ENCODE results near the gene PPIF. TPM values are rescaled to one million over a fixed set of nuclear protein-coding genes. Genes with fewer than 3 reads are reported as not detected.
A peak's percentile ranks its signal among the peaks of the same experiment; 100 is the strongest.

Gene PPIF
- total RNA-seq, 6 experiments from 2014 or later = 53.7 to 106 (median 90.1) TPM

DNA sequence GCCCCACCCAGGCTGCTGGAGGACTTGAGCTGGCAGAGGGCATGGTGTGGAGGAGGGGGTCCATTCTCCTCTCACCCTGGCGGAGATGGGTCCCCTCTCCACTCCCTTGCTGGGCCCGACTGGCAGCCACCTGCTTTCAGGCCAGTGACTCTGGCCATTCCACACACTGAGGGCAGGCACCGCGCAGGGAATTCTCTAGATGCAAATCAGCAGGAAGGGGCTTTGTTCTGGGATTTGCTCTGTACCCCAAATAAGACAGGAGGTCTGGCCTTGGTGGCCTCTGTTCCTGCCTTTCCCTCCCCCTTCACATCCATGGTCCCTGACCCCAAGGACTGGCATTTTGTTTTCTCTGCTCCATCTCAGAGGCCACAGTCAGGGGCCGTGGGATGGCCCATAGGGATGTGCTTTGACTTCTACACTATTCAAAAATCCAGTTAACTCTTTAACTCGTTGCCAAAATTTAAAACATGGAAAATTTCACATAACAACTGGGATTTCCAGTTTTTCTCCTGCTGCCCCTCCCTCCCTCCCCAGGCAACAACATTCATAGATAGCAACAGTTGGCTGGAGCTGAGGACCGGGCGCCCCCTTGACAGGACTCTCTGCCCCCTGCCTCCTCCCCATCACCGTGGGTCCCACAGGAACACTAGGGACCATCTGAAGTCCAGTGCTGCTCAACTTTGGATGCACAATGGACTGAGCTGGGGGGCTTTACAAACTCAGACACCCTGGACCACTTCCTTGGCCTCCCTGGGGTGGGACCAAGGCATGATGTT is 33.9 kb downstream of the PPIF start:
- Histone ChIP-seq H3K27me3 (no peaks in the 10 kb centered on the region), H3K4me1 (peaks cover 0 to 42% (median 17%) of the 10 kb centered on the region in 4 donors), H3K36me3 (peaks cover 0 to 2% (median 0%) of the 10 kb centered on the region in 4 donors), H3K27ac (peak overlapping the region; percentile 82 to 94 (median 89)), H3K9me3 (no peaks in the 10 kb centered on the region), H3K4me3 (no peak overlapping the region)
- peak in 3 of 4 donors; percentile 0 to 5 (median 2) for ATAC-seq
- intact Hi-C loops (cut with DNase I) = no loop called here
- whole genome bisulfite sequencing (ENCODE audit: insufficient coverage, low coverage, low lambda C conversion rate, missing lambda C conversion rate) = 54% methylated on average over 4 of the region's 9 CpGs
- DNase-seq = peak in 1 of 3 donors; percentile 31
- TF ChIP-seq, protein P1, sequence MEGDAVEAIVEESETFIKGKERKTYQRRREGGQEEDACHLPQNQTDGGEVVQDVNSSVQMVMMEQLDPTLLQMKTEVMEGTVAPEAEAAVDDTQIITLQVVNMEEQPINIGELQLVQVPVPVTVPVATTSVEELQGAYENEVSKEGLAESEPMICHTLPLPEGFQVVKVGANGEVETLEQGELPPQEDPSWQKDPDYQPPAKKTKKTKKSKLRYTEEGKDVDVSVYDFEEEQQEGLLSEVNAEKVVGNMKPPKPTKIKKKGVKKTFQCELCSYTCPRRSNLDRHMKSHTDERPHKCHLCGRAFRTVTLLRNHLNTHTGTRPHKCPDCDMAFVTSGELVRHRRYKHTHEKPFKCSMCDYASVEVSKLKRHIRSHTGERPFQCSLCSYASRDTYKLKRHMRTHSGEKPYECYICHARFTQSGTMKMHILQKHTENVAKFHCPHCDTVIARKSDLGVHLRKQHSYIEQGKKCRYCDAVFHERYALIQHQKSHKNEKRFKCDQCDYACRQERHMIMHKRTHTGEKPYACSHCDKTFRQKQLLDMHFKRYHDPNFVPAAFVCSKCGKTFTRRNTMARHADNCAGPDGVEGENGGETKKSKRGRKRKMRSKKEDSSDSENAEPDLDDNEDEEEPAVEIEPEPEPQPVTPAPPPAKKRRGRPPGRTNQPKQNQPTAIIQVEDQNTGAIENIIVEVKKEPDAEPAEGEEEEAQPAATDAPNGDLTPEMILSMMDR (IDR thresholded peaks at IDR 0.05) = no peak
- no peak for TF ChIP-seq POLR2A (IDR thresholded peaks at IDR 0.05)

DNA sequence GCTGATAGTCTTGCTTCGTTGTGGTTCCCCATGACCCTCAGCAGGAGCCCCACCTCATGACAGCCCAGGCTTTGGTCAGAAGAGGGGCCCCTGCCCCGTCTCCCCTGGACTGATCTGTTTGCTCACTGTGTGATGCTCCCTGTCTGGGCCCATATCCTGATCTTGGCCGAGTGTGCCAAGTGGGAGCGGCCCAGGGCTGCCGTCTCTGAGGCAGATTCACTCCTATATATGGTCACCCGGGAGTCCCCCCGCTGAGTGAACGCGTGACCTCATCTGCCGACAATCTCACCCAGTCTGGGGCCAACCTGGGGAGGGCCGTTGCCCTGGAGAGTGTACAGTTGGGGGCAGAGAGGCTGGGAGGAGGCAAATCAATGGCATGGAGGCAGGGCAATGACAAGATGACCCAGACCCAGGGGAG is 34.5 kb downstream of the PPIF start:
- intact Hi-C loops (cut with DNase I) = no loop called here
- TF ChIP-seq, protein P1 (IDR thresholded peaks at IDR 0.05) = no peak
- peak; percentile 48 for TF ChIP-seq POLR2A (IDR thresholded peaks at IDR 0.05)
- DNase-seq (peak in 2 of 3 donors; percentile 83 to 88), ATAC-seq (peak; percentile 18 to 61 (median 38))
- Histone ChIP-seq H3K9me3 (no peaks in the 10 kb centered on the region), H3K36me3 (peaks cover 0 to 2% (median 0%) of the 10 kb centered on the region in 4 donors), H3K27me3 (no peaks in the 10 kb centered on the region), H3K4me1 (peaks cover 0 to 42% (median 17%) of the 10 kb centered on the region in 4 donors), H3K4me3 (no peak overlapping the region), H3K27ac (peak overlapping the region; percentile 82 to 94 (median 89))
- WGBS (ENCODE audit: insufficient coverage, low coverage, low lambda C conversion rate, missing lambda C conversion rate) = 7% methylated on average over 5 of the region's 11 CpGs

DNA sequence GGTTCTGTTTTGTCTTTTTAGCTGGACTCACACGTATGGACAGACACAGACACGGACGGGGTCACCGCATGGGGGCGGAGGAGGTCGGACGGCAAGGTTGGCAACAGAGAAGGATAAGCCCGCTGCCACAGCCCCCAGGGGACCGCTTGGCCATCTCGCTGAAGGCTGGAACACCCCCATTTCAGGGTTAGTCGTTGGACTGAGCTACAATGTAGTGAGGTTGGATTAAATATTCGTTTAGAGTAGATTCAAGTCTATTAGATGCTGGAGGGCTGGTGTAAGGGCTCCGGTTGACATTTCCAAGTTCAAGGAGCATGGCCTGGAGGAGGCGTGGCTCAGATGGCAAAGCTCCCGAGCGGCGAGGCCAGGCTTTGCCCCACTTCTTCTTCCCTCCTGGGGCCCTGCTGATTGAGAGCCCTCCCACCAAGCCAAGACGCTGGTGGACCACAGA is 35.2 kb downstream of the PPIF start:
- ATAC-seq (peak in 2 of 4 donors; percentile 1 to 14), DNase-seq (peak in 2 of 3 donors; percentile 49 to 55)
- peaks cover 0 to 42% (median 17%) of the 10 kb centered on the region in 4 donors for H3K4me1 ChIP-seq
- peaks cover 0 to 2% (median 0%) of the 10 kb centered on the region in 4 donors for H3K36me3 ChIP-seq
- H3K9me3 ChIP-seq = no peaks in the 10 kb centered on the region
- H3K27ac ChIP-seq = peak overlapping the region; percentile 10 to 94 (median 63)
- no peaks in the 10 kb centered on the region for H3K27me3 ChIP-seq
- intact Hi-C loops (cut with DNase I) = no loop called here
- TF ChIP-seq, protein P1 (IDR thresholded peaks at IDR 0.05) = no peak
- TF ChIP-seq POLR2A (IDR thresholded peaks at IDR 0.05) = no peak
- 60% methylated on average over 17 of the region's 18 CpGs for WGBS (ENCODE audit: insufficient coverage, low coverage, low lambda C conversion rate, missing lambda C conversion rate)
- no peak overlapping the region for H3K4me3 ChIP-seq

DNA sequence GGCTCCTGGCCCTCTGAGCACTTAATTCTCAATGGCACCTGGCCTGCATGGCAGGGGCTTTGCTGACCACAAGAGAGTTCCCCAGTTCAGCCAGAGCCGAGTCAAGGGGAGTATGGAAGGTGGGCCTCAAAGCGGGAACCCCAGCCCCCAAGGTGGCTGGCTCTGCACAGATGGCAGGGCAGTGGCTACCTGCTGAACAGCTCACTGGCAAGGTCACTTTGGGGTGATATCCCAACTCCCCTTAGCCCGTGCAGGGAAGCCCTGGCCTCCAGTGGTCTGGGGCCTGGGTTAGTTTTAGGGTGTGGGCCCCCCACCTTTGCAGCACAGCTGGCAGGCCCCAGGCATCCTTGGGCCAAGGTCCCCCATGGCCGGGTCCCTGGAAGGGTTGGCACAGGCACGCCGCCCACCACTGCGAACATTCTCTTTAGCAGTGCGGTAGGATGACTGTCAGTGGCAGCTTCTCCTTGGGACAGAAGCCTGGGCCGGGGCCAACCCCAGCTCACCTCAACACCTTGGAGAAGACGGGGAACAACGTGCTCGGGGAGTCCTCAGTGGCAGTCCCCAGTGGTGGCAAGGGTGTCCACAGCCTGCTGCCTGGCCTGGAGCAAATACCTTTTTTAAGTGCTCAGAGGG is 36.8 kb downstream of the PPIF start:
- peaks cover 0 to 36% (median 17%) of the 10 kb centered on the region in 4 donors for H3K4me1 ChIP-seq
- intact Hi-C loops (cut with DNase I) = no loop called here
- no peak overlapping the region for H3K4me3 ChIP-seq
- H3K27me3 ChIP-seq = no peaks in the 10 kb centered on the region
- peaks cover 0 to 2% (median 0%) of the 10 kb centered on the region in 4 donors for H3K36me3 ChIP-seq
- no peak for TF ChIP-seq POLR2A (IDR thresholded peaks at IDR 0.05)
- TF ChIP-seq, protein P1 (IDR thresholded peaks at IDR 0.05) = no peak
- peak; percentile 19 to 53 (median 44) for DNase-seq
- no peak overlapping the region for H3K27ac ChIP-seq
- 86% methylated on average over 1 of the region's 12 CpGs for WGBS (ENCODE audit: insufficient coverage, low coverage, low lambda C conversion rate, missing lambda C conversion rate)
- ATAC-seq = no peak
- no peaks in the 10 kb centered on the region for H3K9me3 ChIP-seq
